Endothelial cell of umbilical vein (primary cell): ENCODE results near the gene HOXD8. TPM values are rescaled to one million over a fixed set of nuclear protein-coding genes. Genes with fewer than 3 reads are reported as not detected.

Experiments
- BruUV-seq: library from RNA; stranded (reverse); fragments of 400-500 nt; replicated peaks from 2 replicates; lab custom pipeline; 2021; lab: Mats Ljungman, UMichigan
- CTCF ChIA-PET: fragments of 300-600, 350-600 bp; sonication (Branson Sonifier 250); formaldehyde crosslinking; loops from one replicate; lab custom pipeline; 2021; ENCODE audit warnings: antibody characterized with exemption, inconsistent platforms; lab: Charles Lee
- POLR2A ChIA-PET: fragments of 300-600, 350-600 bp; sonication (Branson Sonifier 250); formaldehyde crosslinking; loops from one replicate; lab custom pipeline; 2021; ENCODE audit warnings: antibody characterized with exemption, inconsistent platforms; lab: Charles Lee
- DNase-seq: peaks from one replicate; pipeline ENCODE4 v3.0.0-alpha.2; 2011; ENCODE audit warnings: low read depth, low spot score
- FAIRE-seq: peaks from 2 replicates; lab custom pipeline; 2011; peaks lifted over from hg19 to GRCh38; lab: Jason Lieb, UNC
- H2AFZ ChIP-seq: 2 replicates; pipeline ENCODE4 v1.6.0; 2012; ENCODE audit warnings: low read depth, low read length, control low read depth, inconsistent platforms
- H3K27ac ChIP-seq: 2 replicates; pipeline ENCODE4 v1.5.1; 2011; ENCODE audit warnings: low read depth, mild to moderate bottlenecking, control low read depth, low read length, moderate library complexity; ENCODE audit not compliant: insufficient read depth
- H3K27me3 ChIP-seq, 2 experiments: 2 replicates each; pipeline versions ENCODE4 v1.6.0 to v1.6.1; 2011; ENCODE audit warnings: low read length in 2 of 2, mixed read lengths in 1 of 2; ENCODE audit not compliant: control insufficient read depth in 2 of 2, insufficient read depth in 2 of 2
- H3K36me3 ChIP-seq, 2 experiments: 2 replicates in 1 of 2; 3 replicates in 1 of 2; pipeline ENCODE4 v1.5.1; 2011; ENCODE audit warnings: low read length in 2 of 2, mild to moderate bottlenecking in 1 of 2, moderate library complexity in 1 of 2; ENCODE audit not compliant: control insufficient read depth in 2 of 2, insufficient read depth in 2 of 2; ENCODE audit errors: extremely low read depth in 1 of 2
- H3K4me1 ChIP-seq: 3 replicates; pipeline ENCODE4 v1.5.1; 2011; ENCODE audit warnings: mild to moderate bottlenecking, low read length; ENCODE audit not compliant: control insufficient read depth, insufficient read depth; ENCODE audit errors: extremely low read depth
- H3K4me2 ChIP-seq: 2 replicates; pipeline ENCODE4 v1.6.1; 2011; ENCODE audit warnings: low read length, control low read depth, mixed read lengths; ENCODE audit not compliant: insufficient read depth
- H3K4me3 ChIP-seq, 3 experiments: fragments of 200-600 bp in 1 of 3; sonication (generic), shearing (Covaris generic) in 1 of 3; replicated peaks in 1 of 3; 2 replicates each; pipeline ENCODE4 v1.5.1; 2011 to 2016; ENCODE audit warnings: control low read depth in 3 of 3, low read length in 3 of 3, mild to moderate bottlenecking in 2 of 3, inconsistent platforms in 1 of 3, low read depth in 1 of 3, moderate library complexity in 1 of 3; ENCODE audit not compliant: insufficient read depth in 1 of 3
- H3K79me2 ChIP-seq: 2 replicates; pipeline ENCODE4 v1.6.0; 2012; ENCODE audit warnings: low read length, inconsistent platforms; ENCODE audit not compliant: control insufficient read depth, insufficient read depth
- H3K9ac ChIP-seq: replicated peaks from 2 replicates; pipeline ENCODE3; 2011; ENCODE audit warnings: low read length, control low read depth; ENCODE audit not compliant: insufficient read depth; ENCODE audit errors: extremely low read depth
- H3K9me1 ChIP-seq: replicated peaks from 3 replicates; pipeline ENCODE4 v1.6.0; 2011; ENCODE audit warnings: mild to moderate bottlenecking, low read length; ENCODE audit not compliant: control insufficient read depth, insufficient read depth; ENCODE audit errors: extremely low read depth
- H3K9me3 ChIP-seq: replicated peaks from 2 replicates; pipeline ENCODE4 v1.5.1; 2012; ENCODE audit warnings: low read length, inconsistent platforms; ENCODE audit not compliant: control insufficient read depth, insufficient read depth
- H4K20me1 ChIP-seq: replicated peaks from 2 replicates; pipeline ENCODE3; 2011; ENCODE audit warnings: mild to moderate bottlenecking, low read length; ENCODE audit not compliant: control insufficient read depth, insufficient read depth; ENCODE audit errors: extremely low read depth
- EZH2 ChIP-seq: IDR thresholded peaks from 2 replicates; pipeline ENCODE4 v1.6.1; 2012; ENCODE audit warnings: borderline replicate concordance, low read depth, mild to moderate bottlenecking, moderate library complexity, low read length, inconsistent platforms; ENCODE audit not compliant: severe bottlenecking
- FOS ChIP-seq: IDR thresholded peaks from 2 replicates; pipeline ENCODE4 v1.6.1; 2011; ENCODE audit warnings: mild to moderate bottlenecking, low read length, moderate library complexity, borderline replicate concordance; ENCODE audit not compliant: insufficient read depth
- GATA2 ChIP-seq: IDR thresholded peaks from 2 replicates; pipeline ENCODE4 v1.7.0; 2011; ENCODE audit warnings: low read depth, mild to moderate bottlenecking, moderate library complexity, mixed read lengths, low read length; ENCODE audit not compliant: insufficient read length, insufficient read depth
- JUN ChIP-seq: IDR thresholded peaks from 2 replicates; pipeline ENCODE4 v1.6.1; 2011; ENCODE audit warnings: borderline replicate concordance, low read depth; ENCODE audit not compliant: insufficient read length, insufficient read depth
- MYC ChIP-seq: IDR thresholded peaks from one replicate; pipeline ENCODE4 v1.6.1; 2011; ENCODE audit warnings: mild to moderate bottlenecking, low read depth, low read length
- POLR2A ChIP-seq: IDR thresholded peaks from 2 replicates; pipeline ENCODE4 v1.6.1; 2012; ENCODE audit warnings: low read depth, mild to moderate bottlenecking, control low read depth, low read length
- POLR2AphosphoS5 ChIP-seq: IDR thresholded peaks from 2 replicates; pipeline ENCODE4 v1.6.1; 2012; ENCODE audit warnings: low read depth, mild to moderate bottlenecking, control low read depth, low read length, moderate library complexity; ENCODE audit not compliant: insufficient read depth
- dilution Hi-C: fragments of 300-500 bp; cut with MboI; formaldehyde crosslinking; loops from one replicate; pipeline ENCODE4 v1.15.0; 2019; ENCODE audit warnings: low sequenced_read_pairs; ENCODE audit not compliant: extremely low pct_ligation_motif_present
- intact Hi-C: fragments of 100-400 bp; cut with micrococcal nuclease; formaldehyde crosslinking; loops from one replicate; pipeline ENCODE4 v1.10.0; 2022
- polyA plus RNA-seq, 4 experiments: library from polyadenylated mRNA; depleted of rRNA in 3 of 4; stranded (reverse) in 3 of 4; unstranded in 1 of 4; fragments of >200 nt; gene quantifications; 2 replicates each; pipeline versions ENCODE4 v1.2.1 to v1.2.3, GENCODE V29; 2011 to 2012; ENCODE audit warnings: missing spikeins in 1 of 4
- total RNA-seq: library from RNA; stranded (reverse); gene quantifications from 2 replicates; pipeline ENCODE4 v1.2.3, GENCODE V29; 2021
- TF ChIP-seq, protein P1 (sequence below): IDR thresholded peaks from 2 replicates; pipeline ENCODE4 v1.6.1; 2011; ENCODE audit not compliant: insufficient read depth, insufficient read length
- TF ChIP-seq, protein P2 (sequence below), 2 donors: IDR thresholded peaks; 1 replicate in 1 of 2; 2 replicates in 1 of 2; pipeline ENCODE4 v1.5.1; 2011; ENCODE audit warnings: low read length in 2 of 2, mild to moderate bottlenecking in 2 of 2, moderate library complexity in 2 of 2, control low read depth in 1 of 2, inconsistent platforms in 1 of 2, low read depth in 1 of 2; ENCODE audit not compliant: insufficient read depth in 1 of 2; ENCODE audit errors: extremely low read depth in 1 of 2

The HOXD8 gene
- total and polyA plus RNA-seq, 2 donors (not counting 3 experiments of a cell fraction or from before 2014, with no cell fraction given): 6.4 to 15.6 TPM

DNA sequence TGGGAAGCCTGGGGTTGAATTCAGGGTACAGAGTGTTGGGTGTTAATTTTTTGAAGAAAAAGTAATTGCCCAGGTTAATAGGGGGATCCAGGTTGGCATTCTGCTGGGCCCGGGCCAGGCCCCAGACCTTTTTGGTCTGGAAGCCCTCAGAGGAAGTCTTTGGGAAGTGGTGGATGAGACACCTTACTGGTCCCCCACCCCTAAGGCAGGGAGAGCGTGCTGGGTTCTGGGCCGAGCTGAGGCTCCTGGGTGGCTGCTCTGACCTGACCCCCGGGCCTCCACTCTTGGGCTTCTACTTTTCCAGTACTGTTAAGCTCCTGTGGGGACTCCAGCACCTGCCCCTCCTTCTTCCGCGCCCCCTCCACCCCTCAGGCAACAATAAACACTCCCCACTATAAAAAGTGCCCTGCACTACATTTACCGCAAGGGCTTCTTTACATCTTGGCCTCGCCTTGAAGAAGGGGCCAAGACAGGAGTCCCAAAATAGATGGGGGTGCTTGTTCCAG lies 26.8 kb downstream of the HOXD8 start:
- Histone ChIP-seq H2AFZ (no peak overlapping the region), H3K36me3 (peaks cover 0 to 13% of the 10 kb centered on the region in 2 experiments), H3K4me1 (no peaks in the 10 kb centered on the region), H3K27ac (no peak overlapping the region), H3K4me3 (no peak overlapping the region), H3K9ac (no peak overlapping the region), H3K9me1 (no peaks in the 10 kb centered on the region), H3K9me3 (no peaks in the 10 kb centered on the region), H3K79me2 (no peaks in the 10 kb centered on the region), H4K20me1 (no peaks in the 10 kb centered on the region), H3K27me3 (no peaks in the 10 kb centered on the region), H3K4me2 (peak overlapping the region; percentile 61)
- dilution Hi-C loops: no loop called here
- FAIRE-seq (peak; percentile 49), DNase-seq (no peak)
- CTCF ChIA-PET: interaction anchor here (1.5 to 4.1 kb wide), 4 partner anchors 12 to 495 kb away, joined by 3 to 25 read pairs (median 6); no protein-coding TSS in a partner anchor
- BruUV-seq: no TSS peak
- POLR2A ChIA-PET: no interaction called here
- no peak for TF ChIP-seq FOS
- no peak for TF ChIP-seq MYC
- no peak for TF ChIP-seq JUN
- TF ChIP-seq, protein P1, sequence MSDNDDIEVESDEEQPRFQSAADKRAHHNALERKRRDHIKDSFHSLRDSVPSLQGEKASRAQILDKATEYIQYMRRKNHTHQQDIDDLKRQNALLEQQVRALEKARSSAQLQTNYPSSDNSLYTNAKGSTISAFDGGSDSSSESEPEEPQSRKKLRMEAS: no peak
- TF ChIP-seq, protein P2, sequence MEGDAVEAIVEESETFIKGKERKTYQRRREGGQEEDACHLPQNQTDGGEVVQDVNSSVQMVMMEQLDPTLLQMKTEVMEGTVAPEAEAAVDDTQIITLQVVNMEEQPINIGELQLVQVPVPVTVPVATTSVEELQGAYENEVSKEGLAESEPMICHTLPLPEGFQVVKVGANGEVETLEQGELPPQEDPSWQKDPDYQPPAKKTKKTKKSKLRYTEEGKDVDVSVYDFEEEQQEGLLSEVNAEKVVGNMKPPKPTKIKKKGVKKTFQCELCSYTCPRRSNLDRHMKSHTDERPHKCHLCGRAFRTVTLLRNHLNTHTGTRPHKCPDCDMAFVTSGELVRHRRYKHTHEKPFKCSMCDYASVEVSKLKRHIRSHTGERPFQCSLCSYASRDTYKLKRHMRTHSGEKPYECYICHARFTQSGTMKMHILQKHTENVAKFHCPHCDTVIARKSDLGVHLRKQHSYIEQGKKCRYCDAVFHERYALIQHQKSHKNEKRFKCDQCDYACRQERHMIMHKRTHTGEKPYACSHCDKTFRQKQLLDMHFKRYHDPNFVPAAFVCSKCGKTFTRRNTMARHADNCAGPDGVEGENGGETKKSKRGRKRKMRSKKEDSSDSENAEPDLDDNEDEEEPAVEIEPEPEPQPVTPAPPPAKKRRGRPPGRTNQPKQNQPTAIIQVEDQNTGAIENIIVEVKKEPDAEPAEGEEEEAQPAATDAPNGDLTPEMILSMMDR (IDR thresholded peaks at IDR 0.05; ENCODE audit: extremely low read depth in 1 of 2, insufficient read depth in 1 of 2, low read depth in 1 of 2, low read length in 2 of 2): no peak
- no peak for TF ChIP-seq EZH2
- TF ChIP-seq POLR2A: no peak
- TF ChIP-seq POLR2AphosphoS5: no peak
- no peak for TF ChIP-seq GATA2
- intact Hi-C loops: no loop called here
